PFSK-1 (cell line): Measurements from ENCODE around the gene ZMAT3.

Experiments
- FOXP2 ChIP-seq: optimal IDR thresholded peaks from 2 replicates; pipeline ENCODE3; 2011; ENCODE audit warnings: borderline replicate concordance, control low read depth, inconsistent platforms; ENCODE audit not compliant: insufficient read depth; ENCODE audit errors: extremely low read length, extremely low read depth
- POLR2AphosphoS5 ChIP-seq: IDR thresholded peaks from 2 replicates; pipeline ENCODE4 v1.6.1; 2012; ENCODE audit warnings: low read depth, mild to moderate bottlenecking, control low read depth, low read length, moderate library complexity
- SIN3A ChIP-seq: IDR thresholded peaks from 2 replicates; pipeline ENCODE4 v1.6.1; 2012; ENCODE audit warnings: mild to moderate bottlenecking, low read length, moderate library complexity, borderline replicate concordance; ENCODE audit not compliant: insufficient read depth
- TAF1 ChIP-seq: IDR thresholded peaks from 2 replicates; pipeline ENCODE4 v1.6.1; 2012; ENCODE audit warnings: low read length, control low read depth, borderline replicate concordance; ENCODE audit not compliant: insufficient read depth
- TF ChIP-seq, protein P1 (sequence below), 2 experiments: IDR thresholded peaks; 2 replicates each; pipeline versions ENCODE4 v1.6.1 to v1.8.0; 2011 to 2012; ENCODE audit warnings: low read depth in 2 of 2, low read length in 2 of 2, control low read depth in 1 of 2, inconsistent platforms in 1 of 2, mild to moderate bottlenecking in 1 of 2, moderate library complexity in 1 of 2; ENCODE audit not compliant: insufficient read depth in 1 of 2

The ZMAT3 gene

DNA sequence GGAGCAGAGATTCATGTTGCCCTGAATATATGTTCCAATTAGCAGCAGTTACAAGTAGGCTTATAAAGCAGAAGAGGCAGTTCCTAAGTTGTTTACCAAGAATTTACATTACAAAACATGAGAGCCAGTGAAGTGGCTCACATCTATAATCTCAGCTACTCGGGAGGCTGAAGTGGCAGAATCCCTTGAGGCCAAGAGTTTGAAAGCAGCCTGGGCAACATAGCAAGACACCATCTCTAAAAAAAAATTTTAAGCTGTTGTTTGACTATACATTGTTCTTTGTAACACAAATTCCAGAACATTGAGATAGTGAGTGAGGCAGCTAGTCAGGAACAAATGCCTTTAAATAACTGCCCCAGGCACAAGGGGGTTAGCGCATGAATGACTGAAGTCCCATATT lies 10.3 kb upstream of the ZMAT3 start:
- TF ChIP-seq, protein P1, sequence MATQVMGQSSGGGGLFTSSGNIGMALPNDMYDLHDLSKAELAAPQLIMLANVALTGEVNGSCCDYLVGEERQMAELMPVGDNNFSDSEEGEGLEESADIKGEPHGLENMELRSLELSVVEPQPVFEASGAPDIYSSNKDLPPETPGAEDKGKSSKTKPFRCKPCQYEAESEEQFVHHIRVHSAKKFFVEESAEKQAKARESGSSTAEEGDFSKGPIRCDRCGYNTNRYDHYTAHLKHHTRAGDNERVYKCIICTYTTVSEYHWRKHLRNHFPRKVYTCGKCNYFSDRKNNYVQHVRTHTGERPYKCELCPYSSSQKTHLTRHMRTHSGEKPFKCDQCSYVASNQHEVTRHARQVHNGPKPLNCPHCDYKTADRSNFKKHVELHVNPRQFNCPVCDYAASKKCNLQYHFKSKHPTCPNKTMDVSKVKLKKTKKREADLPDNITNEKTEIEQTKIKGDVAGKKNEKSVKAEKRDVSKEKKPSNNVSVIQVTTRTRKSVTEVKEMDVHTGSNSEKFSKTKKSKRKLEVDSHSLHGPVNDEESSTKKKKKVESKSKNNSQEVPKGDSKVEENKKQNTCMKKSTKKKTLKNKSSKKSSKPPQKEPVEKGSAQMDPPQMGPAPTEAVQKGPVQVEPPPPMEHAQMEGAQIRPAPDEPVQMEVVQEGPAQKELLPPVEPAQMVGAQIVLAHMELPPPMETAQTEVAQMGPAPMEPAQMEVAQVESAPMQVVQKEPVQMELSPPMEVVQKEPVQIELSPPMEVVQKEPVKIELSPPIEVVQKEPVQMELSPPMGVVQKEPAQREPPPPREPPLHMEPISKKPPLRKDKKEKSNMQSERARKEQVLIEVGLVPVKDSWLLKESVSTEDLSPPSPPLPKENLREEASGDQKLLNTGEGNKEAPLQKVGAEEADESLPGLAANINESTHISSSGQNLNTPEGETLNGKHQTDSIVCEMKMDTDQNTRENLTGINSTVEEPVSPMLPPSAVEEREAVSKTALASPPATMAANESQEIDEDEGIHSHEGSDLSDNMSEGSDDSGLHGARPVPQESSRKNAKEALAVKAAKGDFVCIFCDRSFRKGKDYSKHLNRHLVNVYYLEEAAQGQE (IDR thresholded peaks at IDR 0.05; ENCODE audit: insufficient read depth in 1 of 2, low read depth in 2 of 2, low read length in 2 of 2) = no peak
- TF ChIP-seq SIN3A = no peak
- TF ChIP-seq TAF1 = no peak
- no peak for TF ChIP-seq FOXP2

DNA sequence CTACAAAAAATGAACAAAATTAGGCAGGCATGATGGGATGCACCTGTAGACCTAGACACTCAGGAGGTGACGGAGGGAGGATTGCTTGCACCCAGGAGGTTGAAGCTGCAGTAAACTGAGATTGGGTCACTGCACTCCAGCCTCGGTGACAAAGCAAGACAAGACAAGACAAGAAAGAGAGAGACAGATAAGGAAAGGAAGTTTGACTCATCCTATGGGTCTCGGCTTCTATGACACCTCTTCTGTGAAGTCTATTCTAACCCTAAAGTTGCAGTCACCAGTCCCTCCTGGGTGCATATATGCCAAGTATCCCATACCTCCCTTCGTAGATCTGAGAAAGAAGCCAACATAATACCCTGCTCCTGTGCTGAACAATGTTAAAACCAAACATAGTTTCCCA lies 7.9 kb upstream of the ZMAT3 start:
- TF ChIP-seq POLR2AphosphoS5 (no peak), TAF1 (no peak), FOXP2 (no peak), SIN3A (no peak)
- TF ChIP-seq, protein P1 (IDR thresholded peaks at IDR 0.05; ENCODE audit: insufficient read depth in 1 of 2, low read depth in 2 of 2, low read length in 2 of 2) = no peak

DNA sequence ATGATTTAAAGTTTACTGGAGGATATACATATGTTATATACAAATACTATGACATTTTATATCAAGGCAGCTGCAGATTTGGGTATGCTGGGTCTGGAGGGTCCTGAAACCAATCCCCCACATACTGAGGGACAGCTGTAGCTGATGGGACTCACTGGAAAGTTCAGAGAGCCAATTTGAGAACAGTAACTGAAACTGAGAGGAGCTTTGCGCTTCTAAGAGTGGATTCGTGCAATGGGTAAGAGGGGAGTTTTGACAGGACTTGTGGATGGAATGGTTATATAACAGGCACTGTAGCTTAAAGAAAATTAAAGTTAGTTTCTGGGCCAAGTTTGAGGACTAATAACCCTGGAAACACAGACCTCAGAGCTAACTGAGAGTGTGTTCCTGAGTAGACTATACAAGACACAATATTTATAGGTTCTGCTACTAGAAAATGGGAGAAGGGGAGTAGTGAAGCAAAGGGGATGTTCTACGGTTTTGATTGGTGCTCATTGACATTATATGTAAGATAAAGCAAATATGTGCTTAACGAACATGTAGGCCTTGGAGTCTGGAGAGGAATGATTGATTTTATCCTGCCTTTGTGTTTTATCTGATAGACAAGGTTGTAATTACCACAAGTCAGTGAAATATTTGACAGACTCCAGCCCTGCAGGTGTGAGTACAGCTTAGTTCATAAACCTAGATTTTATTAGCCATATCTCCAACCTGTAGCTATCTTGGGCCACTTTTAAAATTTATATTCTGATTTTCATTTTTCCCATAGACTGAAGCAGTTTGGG lies 4.8 kb upstream of the ZMAT3 start:
- TF ChIP-seq, protein P1 (IDR thresholded peaks at IDR 0.05; ENCODE audit: insufficient read depth in 1 of 2, low read depth in 2 of 2, low read length in 2 of 2) = no peak
- no peak for TF ChIP-seq TAF1

DNA sequence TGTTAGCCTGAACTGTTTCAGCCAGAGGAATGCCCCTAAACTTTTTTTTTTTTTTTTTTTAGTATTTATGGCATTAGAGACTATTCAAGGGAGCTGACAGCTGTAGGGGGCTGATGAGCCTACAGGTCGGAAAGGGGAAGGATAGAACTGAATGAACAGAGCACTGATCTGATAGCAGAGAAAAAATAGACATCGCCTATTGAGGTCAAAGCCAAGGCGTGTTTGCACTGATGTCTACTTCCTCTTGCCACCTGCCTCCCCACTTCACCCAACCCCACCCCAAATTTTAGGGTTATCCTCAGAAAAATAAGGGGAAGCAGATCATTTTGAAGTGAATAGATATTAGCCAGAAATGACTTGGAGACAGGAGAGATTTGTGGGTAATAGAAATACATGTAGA lies 3.0 kb upstream of the ZMAT3 start:
- TF ChIP-seq SIN3A (no peak), FOXP2 (no peak), TAF1 (no peak)

DNA sequence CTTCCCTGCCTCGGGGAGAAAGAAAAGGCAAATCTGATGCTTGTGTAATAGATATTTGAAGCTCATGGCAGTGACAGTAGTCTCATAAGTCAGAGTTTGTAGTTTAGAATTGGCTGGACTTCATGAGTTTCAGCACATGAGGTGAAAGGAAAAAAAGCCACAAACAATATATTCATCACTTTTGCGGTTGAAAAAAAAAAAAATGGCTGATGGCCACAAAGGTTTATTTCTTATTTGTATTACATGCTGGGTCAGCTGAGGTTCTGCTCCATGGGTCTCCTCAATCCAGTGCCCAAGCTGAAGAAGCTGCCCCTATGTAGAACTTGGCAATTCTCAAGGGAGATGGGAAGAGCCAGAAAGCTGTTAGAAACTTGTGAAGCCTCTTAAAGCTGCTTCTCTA lies 2.2 kb upstream of the ZMAT3 start:
- TF ChIP-seq SIN3A (no peak), POLR2AphosphoS5 (no peak), FOXP2 (no peak), TAF1 (no peak)
- TF ChIP-seq, protein P1 (IDR thresholded peaks at IDR 0.05; ENCODE audit: insufficient read depth in 1 of 2, low read depth in 2 of 2, low read length in 2 of 2) = no peak
